Caco-2 (cell line): ENCODE measurements around the gene ACAT2. TPM values are rescaled to one million over a fixed set of nuclear protein-coding genes. Genes with fewer than 3 reads are reported as not detected.

Source experiments
- BruUV-seq: library from RNA; stranded (reverse); fragments of 400-500 nt; replicated peaks from 2 replicates; lab custom pipeline; 2021; lab: Mats Ljungman, UMichigan
- CTCF ChIA-PET: fragments of 300-600 bp; sonication (Branson Sonifier 250); formaldehyde crosslinking; loops from one replicate; lab custom pipeline; 2022; ENCODE audit warnings: antibody characterized with exemption; lab: Charles Lee
- POLR2A ChIA-PET: fragments of 300-600 bp; sonication (Branson Sonifier 250); formaldehyde crosslinking; loops from one replicate; lab custom pipeline; 2022; ENCODE audit warnings: antibody characterized with exemption; lab: Charles Lee
- DNase-seq, 2 experiments: peaks; one replicate each; pipeline versions ENCODE4 v3.0.0 to v3.0.0-alpha.2; 2020 to 2022
- H3K27me3 ChIP-seq: replicated peaks from 2 replicates; pipeline ENCODE4 v1.6.0; 2011; ENCODE audit warnings: low read length; ENCODE audit not compliant: control insufficient read depth, insufficient read depth
- H3K36me3 ChIP-seq: 2 replicates; pipeline ENCODE4 v1.5.1; 2011; ENCODE audit warnings: low read length; ENCODE audit not compliant: control insufficient read depth, insufficient read depth
- H3K4me1 ChIP-seq: fragments of 250-450 bp; sonication (Bioruptor Pico); 2 replicates; pipeline ENCODE4 v1.5.1; 2020; ENCODE audit warnings: mild to moderate bottlenecking
- H3K4me3 ChIP-seq: 2 replicates; pipeline ENCODE4 v1.5.1; 2011; ENCODE audit warnings: low read depth, mild to moderate bottlenecking, control low read depth, low read length
- H3K9me3 ChIP-seq: fragments of 250-450 bp; sonication (Bioruptor Pico); 2 replicates; pipeline ENCODE4 v1.5.1; 2020; ENCODE audit warnings: mild to moderate bottlenecking, moderate library complexity
- H3K27ac Mint-ChIP-seq: one replicate; pipeline ENCODE4 v1.8.0; 2022; ENCODE audit warnings: mixed read lengths; ENCODE audit not compliant: unreplicated experiment
- H3K27me3 Mint-ChIP-seq: one replicate; pipeline ENCODE4 v1.8.0; 2022; ENCODE audit warnings: mixed read lengths; ENCODE audit not compliant: insufficient read depth, unreplicated experiment
- H3K36me3 Mint-ChIP-seq: one replicate; pipeline ENCODE4 v1.8.0; 2022; ENCODE audit warnings: mild to moderate bottlenecking, mixed read lengths; ENCODE audit not compliant: insufficient read depth, unreplicated experiment
- H3K4me1 Mint-ChIP-seq: one replicate; pipeline ENCODE4 v1.8.0; 2022; ENCODE audit warnings: low read depth, mixed read lengths; ENCODE audit not compliant: unreplicated experiment
- H3K4me3 Mint-ChIP-seq: one replicate; pipeline ENCODE4 v1.8.0; 2022; ENCODE audit warnings: mild to moderate bottlenecking, moderate library complexity, mixed read lengths; ENCODE audit not compliant: unreplicated experiment
- H3K9me3 Mint-ChIP-seq: one replicate; pipeline ENCODE4 v1.8.0; 2022; ENCODE audit warnings: mixed read lengths; ENCODE audit not compliant: unreplicated experiment
- intact Hi-C: fragments of 100-400 bp; cut with micrococcal nuclease; formaldehyde crosslinking; loops from one replicate; pipeline ENCODE4 v1.10.0; 2022; ENCODE audit not compliant: unreplicated experiment
- total RNA-seq: library from RNA; stranded (reverse); gene quantifications from 2 replicates; pipeline ENCODE4 v1.2.3, GENCODE V29; 2022
- TF ChIP-seq, protein P1 (sequence below), 2 experiments: fragments of 200-600 bp in 1 of 2; IDR thresholded peaks; 1 replicate in 1 of 2; 2 replicates in 1 of 2; pipeline versions ENCODE4 v1.5.1 to v1.8.0; 2011 to 2022; ENCODE audit warnings: antibody characterized with exemption in 1 of 2, control low read depth in 1 of 2, inconsistent platforms in 1 of 2, low read depth in 1 of 2, low read length in 1 of 2, mild to moderate bottlenecking in 1 of 2, moderate library complexity in 1 of 2; ENCODE audit not compliant: insufficient read depth in 1 of 2, severe bottlenecking in 1 of 2, unreplicated experiment in 1 of 2

ACAT2 gene
- total RNA-seq, 1 experiment from 2014 or later: 131 TPM

DNA sequence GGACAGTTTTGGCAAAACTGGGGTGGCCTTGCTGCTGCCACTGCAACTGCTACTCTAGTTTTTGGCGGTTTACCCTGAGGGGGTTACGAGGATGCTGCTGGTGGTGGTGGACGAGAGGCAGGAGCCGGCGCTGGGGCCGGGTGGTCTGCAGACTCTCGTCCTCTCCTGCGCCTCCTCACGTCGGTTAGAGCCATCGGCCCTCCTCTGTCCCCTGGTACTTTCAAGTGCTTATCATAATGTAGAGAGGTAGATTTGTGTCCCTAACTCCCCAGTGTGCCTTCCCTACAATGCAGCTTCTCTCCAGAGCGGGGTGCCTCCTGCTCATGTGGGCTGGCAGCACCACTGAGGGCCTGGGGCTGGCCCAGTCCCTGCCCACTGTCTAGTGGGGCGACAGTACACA, 64.2 kb downstream of the ACAT2 start:
- Mint-ChIP-seq H3K27me3 (peaks cover under 1% of the 10 kb centered on the region), H3K9me3 (no peaks in the 10 kb centered on the region), H3K4me3 (no peak overlapping the region), H3K36me3 (no peaks in the 10 kb centered on the region), H3K27ac (no peak overlapping the region), H3K4me1 (no peaks in the 10 kb centered on the region)
- ChIA-PET POLR2A (no interaction called here), CTCF (no interaction called here)
- no TSS peak for BruUV-seq
- Histone ChIP-seq H3K27me3 (no peaks in the 10 kb centered on the region), H3K9me3 (no peaks in the 10 kb centered on the region), H3K4me1 (no peaks in the 10 kb centered on the region), H3K4me3 (no peak overlapping the region), H3K36me3 (no peaks in the 10 kb centered on the region)
- DNase-seq: no peak
- TF ChIP-seq, protein P1, sequence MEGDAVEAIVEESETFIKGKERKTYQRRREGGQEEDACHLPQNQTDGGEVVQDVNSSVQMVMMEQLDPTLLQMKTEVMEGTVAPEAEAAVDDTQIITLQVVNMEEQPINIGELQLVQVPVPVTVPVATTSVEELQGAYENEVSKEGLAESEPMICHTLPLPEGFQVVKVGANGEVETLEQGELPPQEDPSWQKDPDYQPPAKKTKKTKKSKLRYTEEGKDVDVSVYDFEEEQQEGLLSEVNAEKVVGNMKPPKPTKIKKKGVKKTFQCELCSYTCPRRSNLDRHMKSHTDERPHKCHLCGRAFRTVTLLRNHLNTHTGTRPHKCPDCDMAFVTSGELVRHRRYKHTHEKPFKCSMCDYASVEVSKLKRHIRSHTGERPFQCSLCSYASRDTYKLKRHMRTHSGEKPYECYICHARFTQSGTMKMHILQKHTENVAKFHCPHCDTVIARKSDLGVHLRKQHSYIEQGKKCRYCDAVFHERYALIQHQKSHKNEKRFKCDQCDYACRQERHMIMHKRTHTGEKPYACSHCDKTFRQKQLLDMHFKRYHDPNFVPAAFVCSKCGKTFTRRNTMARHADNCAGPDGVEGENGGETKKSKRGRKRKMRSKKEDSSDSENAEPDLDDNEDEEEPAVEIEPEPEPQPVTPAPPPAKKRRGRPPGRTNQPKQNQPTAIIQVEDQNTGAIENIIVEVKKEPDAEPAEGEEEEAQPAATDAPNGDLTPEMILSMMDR (IDR thresholded peaks at IDR 0.05; ENCODE audit: insufficient read depth in 1 of 2, low read depth in 1 of 2, low read length in 1 of 2, severe bottlenecking in 1 of 2, unreplicated experiment in 1 of 2): no peak
- intact Hi-C loops: no loop called here

DNA sequence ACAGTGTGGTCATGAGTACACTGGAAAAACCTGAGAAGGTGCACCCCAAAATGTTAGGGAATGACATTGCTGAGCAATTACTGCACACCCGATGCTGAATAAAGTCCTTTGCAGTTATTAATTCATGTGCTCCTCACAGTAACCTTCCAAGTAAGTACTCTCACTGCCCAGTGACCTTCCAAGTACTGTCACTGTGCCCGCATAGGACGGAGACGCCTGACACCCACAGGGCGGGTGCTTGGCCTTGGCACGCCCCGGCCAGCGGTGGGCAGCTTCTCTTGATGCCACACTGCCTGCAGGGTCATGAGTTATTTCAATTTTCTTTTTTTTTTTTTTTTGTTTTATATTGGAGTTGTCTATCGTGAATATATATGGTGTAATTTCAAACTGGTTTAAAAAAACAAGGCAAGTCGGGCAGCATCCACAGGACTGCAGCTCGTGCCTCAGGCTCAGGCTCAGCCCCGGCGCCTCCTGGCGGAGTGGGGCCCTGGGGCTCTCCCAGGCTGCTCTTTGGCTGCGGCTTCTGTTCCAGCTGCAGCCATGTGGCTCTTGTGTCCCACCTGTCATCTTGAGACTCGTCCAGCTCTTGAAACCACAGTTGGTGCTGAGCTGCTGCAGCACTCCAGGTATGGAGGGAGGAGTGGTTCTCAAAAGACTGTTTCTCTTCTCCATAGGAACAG, 65.3 kb downstream of the ACAT2 start:
- CTCF ChIA-PET: no interaction called here

DNA sequence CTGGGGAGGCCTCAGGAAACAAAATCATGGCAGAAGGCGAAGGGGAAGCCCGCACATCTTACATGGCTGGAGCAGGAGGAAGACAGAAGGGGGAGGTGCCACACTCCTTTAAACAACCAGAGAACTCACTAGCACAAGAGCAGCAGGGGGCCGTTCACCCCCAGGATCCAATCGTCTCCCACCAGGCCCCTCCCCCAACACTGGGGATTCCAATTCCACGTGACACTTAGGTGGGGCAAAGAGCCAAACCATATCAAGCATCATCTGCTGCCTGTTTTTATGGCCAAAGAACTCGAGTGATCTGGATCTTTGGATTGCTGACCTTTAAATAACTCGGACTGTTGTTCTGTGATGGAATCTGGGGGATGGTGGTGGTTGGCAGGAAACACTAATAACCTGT, 66.2 kb downstream of the ACAT2 start:
- H3K4me1 ChIP-seq: no peaks in the 10 kb centered on the region
- H3K4me1 Mint-ChIP-seq: no peaks in the 10 kb centered on the region

More for the DNA sequence above, 65.3 kb downstream of the ACAT2 start:
- intact Hi-C loops: no loop called here
- no TSS peak for BruUV-seq
- H3K4me3 ChIP-seq: no peak overlapping the region
- H3K36me3 Mint-ChIP-seq: no peaks in the 10 kb centered on the region
- no peak overlapping the region for H3K27ac Mint-ChIP-seq
- H3K27me3 ChIP-seq: no peaks in the 10 kb centered on the region
- H3K4me1 ChIP-seq: no peaks in the 10 kb centered on the region
- TF ChIP-seq, protein P1 (IDR thresholded peaks at IDR 0.05; ENCODE audit: insufficient read depth in 1 of 2, low read depth in 1 of 2, low read length in 1 of 2, severe bottlenecking in 1 of 2, unreplicated experiment in 1 of 2): no peak
- no peak for DNase-seq
- no peak overlapping the region for H3K4me3 Mint-ChIP-seq
- no peaks in the 10 kb centered on the region for H3K9me3 ChIP-seq
- POLR2A ChIA-PET: no interaction called here
- peaks cover 4% of the 10 kb centered on the region for H3K27me3 Mint-ChIP-seq
- no peaks in the 10 kb centered on the region for H3K4me1 Mint-ChIP-seq
- H3K36me3 ChIP-seq: no peaks in the 10 kb centered on the region
- no peaks in the 10 kb centered on the region for H3K9me3 Mint-ChIP-seq

More for the DNA sequence above, 66.2 kb downstream of the ACAT2 start:
- no peaks in the 10 kb centered on the region for H3K36me3 ChIP-seq
- ChIA-PET POLR2A (no interaction called here), CTCF (no interaction called here)
- no peaks in the 10 kb centered on the region for H3K9me3 ChIP-seq
- Mint-ChIP-seq H3K36me3 (no peaks in the 10 kb centered on the region), H3K4me3 (no peak overlapping the region), H3K27me3 (peaks cover 4% of the 10 kb centered on the region), H3K27ac (no peak overlapping the region), H3K9me3 (no peaks in the 10 kb centered on the region)
- no peak overlapping the region for H3K4me3 ChIP-seq
- intact Hi-C loops: no loop called here
- no TSS peak for BruUV-seq
- H3K27me3 ChIP-seq: no peaks in the 10 kb centered on the region
- TF ChIP-seq, protein P1 (IDR thresholded peaks at IDR 0.05; ENCODE audit: insufficient read depth in 1 of 2, low read depth in 1 of 2, low read length in 1 of 2, severe bottlenecking in 1 of 2, unreplicated experiment in 1 of 2): no peak
- no peak for DNase-seq

Other genes starting within 250 kb of the ACAT2 start
- gene SOD2, start 68.8 kb upstream of the ACAT2 start, total RNA-seq: 109 and 110 TPM in 2 replicates
- 109 and 114 TPM in 2 replicates for gene WTAP, start 34.5 kb upstream of the ACAT2 start, total RNA-seq
- 286 and 333 TPM in 2 replicates for gene TCP1, start 27.6 kb downstream of the ACAT2 start, total RNA-seq
- 71.1 and 81.0 TPM in 2 replicates for gene MRPL18, start 28.4 kb downstream of the ACAT2 start, total RNA-seq
- 0.26 and 0.32 TPM in 2 replicates for gene PNLDC1, start 38.2 kb downstream of the ACAT2 start, total RNA-seq
- not detected in 2 replicates for gene MAS1, start 128.9 kb downstream of the ACAT2 start, total RNA-seq
- gene IGF2R, start 207.0 kb downstream of the ACAT2 start, total RNA-seq: 91.1 and 92.2 TPM in 2 replicates